GM23338 (cell line): ENCODE results near the gene PSIP1. TPM values are rescaled to one million over a fixed set of nuclear protein-coding genes. Genes with fewer than 3 reads are reported as not detected.

Experiments used
- ATAC-seq: fragments of 200-7000 bp; cut with Tn5 transposase; 3 replicates; pipeline ENCODE4 v1.9.1; 2020
- DNase-seq: peaks from one replicate; pipeline ENCODE4 v3.0.0-alpha.2; 2015; ENCODE audit warnings: low spot score
- H2AFZ ChIP-seq: fragments of 200-600 bp; sonication (generic); 2 replicates; pipeline ENCODE4 v1.8.0; 2016; ENCODE audit warnings: antibody characterized with exemption, mild to moderate bottlenecking, moderate library complexity
- H3F3A ChIP-seq: fragments of 200-600 bp; sonication (generic); replicated peaks from 2 replicates; pipeline ENCODE4 v1.8.0; 2017; ENCODE audit warnings: antibody characterized with exemption, mixed run types, low read depth
- H3K27ac ChIP-seq: fragments of 200-600 bp; sonication (generic); 2 replicates; pipeline ENCODE4 v1.6.1; 2016; ENCODE audit warnings: low read depth
- H3K27me3 ChIP-seq: fragments of 200-600 bp; sonication (generic); 2 replicates; pipeline ENCODE4 v1.8.0; 2016; ENCODE audit warnings: mild to moderate bottlenecking, mixed run types, moderate library complexity; ENCODE audit not compliant: insufficient read depth
- H3K36me3 ChIP-seq: fragments of 200-600 bp; sonication (generic); 2 replicates; pipeline ENCODE4 v1.8.0; 2016; ENCODE audit warnings: mild to moderate bottlenecking; ENCODE audit not compliant: insufficient read depth
- H3K4me1 ChIP-seq: fragments of 200-600 bp; sonication (generic); 2 replicates; pipeline ENCODE4 v1.8.0; 2016; ENCODE audit warnings: mild to moderate bottlenecking, moderate library complexity; ENCODE audit not compliant: insufficient read depth
- H3K4me2 ChIP-seq: fragments of 200-600 bp; sonication (generic); 2 replicates; pipeline ENCODE4 v1.7.1; 2017; ENCODE audit warnings: mixed run types
- H3K4me3 ChIP-seq: fragments of 200-600 bp; sonication (generic); 2 replicates; pipeline ENCODE4 v1.6.1; 2016; ENCODE audit warnings: mixed run types
- H3K79me2 ChIP-seq: fragments of 200-600 bp; sonication (generic); replicated peaks from 2 replicates; pipeline ENCODE4 v1.8.0; 2017; ENCODE audit warnings: mild to moderate bottlenecking; ENCODE audit not compliant: insufficient read depth
- H3K9me2 ChIP-seq: fragments of 200-600 bp; sonication (generic); 2 replicates; pipeline ENCODE4 v1.8.0; 2017; ENCODE audit not compliant: insufficient read depth
- H4K20me1 ChIP-seq: fragments of 200-600 bp; sonication (generic); replicated peaks from 2 replicates; pipeline ENCODE4 v1.8.0; 2017; ENCODE audit warnings: mild to moderate bottlenecking; ENCODE audit not compliant: insufficient read depth
- H3K27ac Mint-ChIP-seq: 2 replicates; pipeline ENCODE4 v1.8.0; 2020; ENCODE audit warnings: inconsistent platforms, mild to moderate bottlenecking, moderate library complexity, mixed read lengths
- H3K27me3 Mint-ChIP-seq: 3 replicates; pipeline ENCODE4 v1.8.0; 2022; ENCODE audit warnings: low read depth, mild to moderate bottlenecking, moderate library complexity, mixed read lengths, inconsistent platforms; ENCODE audit not compliant: insufficient read depth, poor library complexity
- H3K36me3 Mint-ChIP-seq: 3 replicates; pipeline ENCODE4 v1.8.0; 2021; ENCODE audit warnings: low read depth, mild to moderate bottlenecking, inconsistent platforms, moderate library complexity, mixed read lengths
- H3K4me1 Mint-ChIP-seq: 3 replicates; pipeline ENCODE4 v1.8.0; 2020; ENCODE audit warnings: mild to moderate bottlenecking, inconsistent platforms, mixed read lengths
- H3K4me3 Mint-ChIP-seq: 3 replicates; pipeline ENCODE4 v1.8.0; 2021; ENCODE audit warnings: moderate library complexity, mild to moderate bottlenecking, inconsistent platforms, mixed read lengths
- H3K9me3 Mint-ChIP-seq: 3 replicates; pipeline ENCODE4 v1.8.0; 2020; ENCODE audit warnings: moderate library complexity, mild to moderate bottlenecking, inconsistent platforms, mixed read lengths
- CREB1 ChIP-seq: fragments of 250-450 bp; sonication (Bioruptor Pico); IDR thresholded peaks from 2 replicates; pipeline ENCODE4 v1.5.0; 2020; ENCODE audit warnings: low read depth, mild to moderate bottlenecking, moderate library complexity
- ETS1 ChIP-seq: IDR thresholded peaks from 2 replicates; pipeline ENCODE4 v1.6.1; 2016; ENCODE audit warnings: antibody characterized with exemption
- EZH2 ChIP-seq: fragments of 200-600 bp; sonication (generic); IDR thresholded peaks from one replicate; pipeline ENCODE4 v1.8.0; 2017; ENCODE audit warnings: antibody characterized with exemption, mild to moderate bottlenecking, low read depth; ENCODE audit not compliant: unreplicated experiment
- EZH2phosphoT487 ChIP-seq: fragments of 200-600 bp; sonication (generic); IDR thresholded peaks from one replicate; pipeline ENCODE4 v1.8.1; 2018; ENCODE audit warnings: antibody characterized with exemption; ENCODE audit not compliant: unreplicated experiment
- NANOG ChIP-seq: IDR thresholded peaks from 2 replicates; pipeline ENCODE4 v1.6.1; 2016; ENCODE audit warnings: antibody characterized with exemption, borderline replicate concordance
- POLR2AphosphoS5 ChIP-seq: IDR thresholded peaks from 2 replicates; pipeline ENCODE4 v1.6.1; 2016; ENCODE audit warnings: antibody characterized with exemption, low read depth
- REST ChIP-seq: IDR thresholded peaks from one replicate; pipeline ENCODE4 v1.6.1; 2018; ENCODE audit warnings: antibody characterized with exemption; ENCODE audit not compliant: unreplicated experiment
- STAT1 ChIP-seq: IDR thresholded peaks from one replicate; pipeline ENCODE4 v1.6.1; 2016; ENCODE audit warnings: antibody characterized with exemption; ENCODE audit not compliant: unreplicated experiment
- ZNF114 ChIP-seq: fragments of 250-450 bp; sonication (Bioruptor Pico); IDR thresholded peaks from 2 replicates; pipeline ENCODE4 v1.5.0; 2020; ENCODE audit warnings: mild to moderate bottlenecking, moderate library complexity
- ZNF331 ChIP-seq: fragments of 250-450 bp; sonication (Bioruptor Pico); IDR thresholded peaks from 2 replicates; pipeline ENCODE4 v1.5.0; 2020; ENCODE audit warnings: low read depth, mild to moderate bottlenecking, moderate library complexity
- long read RNA-seq: library from polyadenylated mRNA; unstranded; transcript quantifications from one replicate; pipeline ENCODE4 v2.0.0, GENCODE V29; 2020; ENCODE audit not compliant: unreplicated experiment
- polyA plus RNA-seq: library from polyadenylated mRNA; unstranded; fragments of >200 nt; fragmentation: Nextera tagmentation; extraction: Ambion mirVana; gene quantifications from 2 replicates; pipeline ENCODE4 v1.2.1, GENCODE V29; 2016
- total RNA-seq: library from RNA; depleted of rRNA; stranded (reverse); fragments of >200 nt; shearing (Covaris generic); gene quantifications from 2 replicates; pipeline ENCODE4 v1.2.3, GENCODE V29; 2014; rRNA removed

The PSIP1 gene
- total RNA-seq, result 332 and 351 TPM in 2 replicates
- polyA plus RNA-seq, result 839 and 989 TPM in 2 replicates
- long read RNA-seq, transcript PSIP1-202 (11 exons, 1,889 nt), result major isoform, 7 of 426 reads
- long read RNA-seq, partial matches to known transcripts, result 381 of 426 reads
- long read RNA-seq, other reads (novel, unspliced or antisense), result 28 of 426 reads

- H3K4me3 Mint-ChIP-seq, result peak within 1 kb of the TSS; percentile 96
- DNase-seq, result peak; percentile 87
- Histone ChIP-seq H3K4me3 (peak within 1 kb of the TSS; percentile 91), H4K20me1 (peaks cover 36% of the 10 kb centered on the region), H3K4me1 (peaks cover 30% of the 10 kb centered on the region), H3K27me3 (no peaks in the 10 kb centered on the region), H3K36me3 (peaks cover 38% of the 10 kb centered on the region), H3K27ac (peak within 1 kb of the TSS; percentile 99), H3K4me2 (peak within 1 kb of the TSS; percentile 92), H3K79me2 (peaks cover 60% of the 10 kb centered on the region), H2AFZ (no peak within 1 kb of the TSS), H3F3A (peaks cover 6% of the 10 kb centered on the region; the same call in 1 of the 2 replicates), H3K9me2 (no peaks in the 10 kb centered on the region)
- no peak for TF ChIP-seq ZNF114
- no peak for TF ChIP-seq STAT1
- TF ChIP-seq NANOG, result no peak
- no peak for TF ChIP-seq ZNF331 (CRISPR knock-in tag)
- no peak for TF ChIP-seq EZH2phosphoT487
- peak; percentile 87 for TF ChIP-seq POLR2AphosphoS5
- no peak for TF ChIP-seq EZH2
- peak; percentile 39; the same call in 1 of the 2 replicates for TF ChIP-seq CREB1 (CRISPR knock-in tag)
- H3K9me3 Mint-ChIP-seq, result peaks cover 3% of the 10 kb centered on the region; the same call in 1 of the 3 replicates
- H3K27me3 Mint-ChIP-seq, result peaks cover 4% of the 10 kb centered on the region
- H3K27ac Mint-ChIP-seq, result peak within 1 kb of the TSS; percentile 100
- H3K4me1 Mint-ChIP-seq, result peaks cover 44% of the 10 kb centered on the region
- ATAC-seq, result peak; percentile 59
- peaks cover 41% of the 10 kb centered on the region for H3K36me3 Mint-ChIP-seq
These were observed at the start of gene PSIP1 for GRCh38 chr9:15510789-15511575. PSIP1 (minus strand) TSS chr9:15510970; CDS start chr9:15510188, 782 bp downstream.

- no peaks in the 10 kb centered on the region for H3K9me2 ChIP-seq
- H3K36me3 ChIP-seq, result no peaks in the 10 kb centered on the region
- peaks cover 5% of the 10 kb centered on the region; the same call in 1 of the 2 replicates for H3K4me1 ChIP-seq
- no peaks in the 10 kb centered on the region for H3F3A ChIP-seq
- H3K79me2 ChIP-seq, result no peaks in the 10 kb centered on the region
- no peaks in the 10 kb centered on the region for H3K27me3 ChIP-seq
- peak overlapping the region; percentile 74 for H3K4me3 ChIP-seq
- H2AFZ ChIP-seq, result peak overlapping the region; percentile 87
- Mint-ChIP-seq H3K36me3 (no peaks in the 10 kb centered on the region; the same call in 1 of the 3 replicates), H3K9me3 (no peaks in the 10 kb centered on the region; the same call in 2 of the 3 replicates), H3K27ac (peak overlapping the region; percentile 96), H3K4me1 (peaks cover 7% of the 10 kb centered on the region), H3K4me3 (peak overlapping the region; percentile 88), H3K27me3 (peaks cover 7% of the 10 kb centered on the region)
- DNase-seq (no peak), ATAC-seq (peak; percentile 6)
- no peaks in the 10 kb centered on the region for H4K20me1 ChIP-seq
- TF ChIP-seq CREB1 (CRISPR knock-in tag) (no peak), ZNF331 (CRISPR knock-in tag) (no peak), STAT1 (no peak), ETS1 (no peak), NANOG (no peak), REST (no peak), EZH2phosphoT487 (no peak)
- peak overlapping the region; percentile 88 for H3K4me2 ChIP-seq
- peak overlapping the region; percentile 99 for H3K27ac ChIP-seq
These were observed 42.7 kb upstream of the PSIP1 start for GRCh38 chr9:15553528-15553898.
